Activated naive CD4-positive, alpha-beta T cell treated with Interleukin-2 at 50 U/mL for 16 hours (primary cell): Measurements from ENCODE around the gene RAD51B.

Experiments
- DNase-seq: peaks from one replicate; pipeline ENCODE4 v3.0.0-alpha.2; 2020

The RAD51B gene

DNA sequence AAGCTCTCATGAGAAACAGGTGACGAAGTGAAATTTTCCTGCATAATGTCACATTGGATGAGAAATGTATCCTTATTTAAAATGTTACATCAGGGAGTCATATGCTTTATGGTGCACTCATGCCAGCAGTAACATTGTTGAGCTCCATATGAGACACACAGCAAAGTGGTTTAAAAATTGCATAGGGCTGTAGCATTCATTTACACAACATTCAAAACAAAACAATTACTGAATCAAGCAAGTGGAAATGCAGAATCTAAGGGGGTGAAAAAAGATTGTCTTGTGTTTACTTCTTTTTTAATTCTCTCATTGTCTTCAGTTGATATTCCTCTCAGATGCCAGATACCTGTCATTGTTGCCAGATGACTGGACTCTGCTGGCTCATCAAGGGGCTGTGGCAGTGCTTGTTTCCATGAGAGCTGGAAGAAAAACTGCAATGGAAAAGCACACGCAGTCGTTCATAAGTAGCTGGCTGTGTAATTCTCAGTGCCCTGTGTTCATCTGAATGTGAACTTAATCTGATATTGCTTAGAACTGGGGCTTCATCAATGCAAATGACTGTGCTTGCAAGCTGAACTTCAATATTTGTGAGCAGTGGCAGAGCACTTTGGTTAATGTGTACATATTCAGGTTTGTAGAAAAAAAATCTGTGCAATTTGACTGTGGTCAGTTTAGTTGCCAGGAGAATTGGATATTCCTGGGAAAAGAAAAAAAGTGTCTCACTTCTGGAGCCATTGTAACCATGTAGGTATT lies 305.6 kb downstream of the RAD51B start:
- no peak for DNase-seq

DNA sequence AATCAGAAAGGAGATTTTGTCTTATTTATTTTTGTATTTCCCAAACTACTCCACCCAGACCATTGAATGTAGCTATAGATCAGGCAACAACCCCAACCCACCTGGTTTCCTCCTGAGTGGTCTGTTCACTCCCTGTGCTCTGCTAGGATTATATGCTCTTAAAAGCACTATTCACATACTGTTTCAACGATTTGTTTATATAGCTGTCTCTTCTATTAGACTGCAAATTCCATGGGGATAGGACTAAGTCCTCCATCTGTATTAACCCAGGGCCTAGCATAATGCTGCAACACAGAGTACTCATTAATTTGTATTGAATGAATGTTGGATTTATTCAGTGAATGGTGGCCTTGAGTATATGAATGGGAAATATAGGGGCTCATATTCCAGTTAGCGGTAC lies 307.6 kb downstream of the RAD51B start:
- no peak for DNase-seq

DNA sequence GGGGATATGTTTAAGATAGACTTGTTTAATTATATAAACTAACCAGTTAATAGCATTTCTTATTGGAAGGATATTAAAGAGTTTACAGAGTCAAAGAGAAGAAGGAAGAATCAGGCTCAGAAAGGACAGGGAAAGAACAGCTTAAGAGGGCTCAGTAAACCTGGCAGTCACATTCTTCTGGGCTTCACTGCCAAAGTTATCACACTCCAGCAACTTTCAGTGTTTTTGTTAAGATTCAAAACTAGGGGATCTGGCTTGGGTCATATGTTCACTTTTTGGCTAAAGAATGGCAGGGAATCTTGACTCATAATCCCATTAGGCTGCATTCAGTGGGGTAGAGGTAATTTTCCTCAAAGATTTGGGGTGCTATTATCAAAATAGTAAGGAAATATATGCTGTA lies 312.3 kb downstream of the RAD51B start:
- no peak for DNase-seq

DNA sequence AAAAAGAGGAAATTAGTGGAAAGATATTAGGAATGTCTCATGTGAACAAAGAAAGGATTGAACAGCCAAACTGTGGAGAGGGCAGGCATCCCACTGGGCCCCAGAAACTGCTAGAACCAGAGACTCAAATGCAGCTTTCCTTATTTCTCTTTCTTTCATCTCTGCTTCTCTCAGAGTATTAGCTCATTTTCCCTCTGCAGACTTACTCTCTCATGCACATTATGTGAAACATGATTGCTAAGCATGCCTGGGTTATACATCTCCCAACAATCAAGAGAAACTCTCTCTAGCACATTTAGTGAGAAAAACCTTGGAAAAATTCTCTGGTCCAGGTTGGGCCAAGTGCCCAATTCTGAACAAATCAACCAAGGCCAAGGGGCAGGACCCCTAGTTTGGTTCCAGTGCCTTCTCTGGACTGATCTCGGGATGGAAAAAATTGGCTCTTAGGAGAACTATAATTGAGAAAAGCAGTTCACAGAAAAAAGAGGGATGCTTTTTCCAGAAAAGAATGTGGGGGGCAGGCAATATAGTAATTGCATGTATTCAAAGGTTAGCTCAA lies 313.1 kb downstream of the RAD51B start:
- no peak for DNase-seq

DNA sequence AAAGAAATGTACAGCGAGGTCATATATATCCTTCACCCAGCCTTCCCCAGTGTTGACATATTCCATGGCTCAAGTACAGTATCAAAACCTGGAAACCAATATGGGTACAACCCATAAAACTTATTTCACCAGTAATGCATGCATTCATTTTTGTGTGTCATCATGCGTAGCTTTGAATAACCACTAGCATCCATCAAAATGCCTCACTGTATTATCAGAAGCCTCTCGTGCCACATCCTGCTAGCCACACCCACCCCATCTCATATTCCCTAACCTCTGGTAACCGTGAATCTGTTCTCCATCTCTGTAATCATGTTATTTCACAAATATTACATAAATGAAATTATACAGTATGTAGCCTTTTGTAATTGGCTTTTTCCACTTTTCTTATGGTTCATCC lies 314.3 kb downstream of the RAD51B start:
- DNase-seq, result no peak

DNA sequence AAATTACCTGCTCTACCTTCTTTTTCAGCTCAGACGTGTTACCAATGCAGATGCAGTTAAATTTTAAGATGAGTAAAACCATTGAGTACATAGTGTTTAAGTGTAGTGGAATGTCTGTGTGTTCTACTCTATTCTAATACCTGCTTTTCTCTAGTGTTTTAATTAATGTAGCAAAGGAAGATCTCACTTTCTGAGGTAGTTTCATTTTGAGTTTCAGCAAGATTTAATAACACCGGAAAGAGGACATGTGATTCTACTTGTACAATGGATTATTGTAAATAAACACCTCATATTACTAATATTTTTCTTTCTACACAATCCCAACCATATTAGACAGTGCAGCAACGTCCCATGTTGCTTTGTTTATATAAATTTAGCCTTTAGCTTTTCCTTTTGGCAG lies 315.4 kb downstream of the RAD51B start:
- DNase-seq, result no peak

DNA sequence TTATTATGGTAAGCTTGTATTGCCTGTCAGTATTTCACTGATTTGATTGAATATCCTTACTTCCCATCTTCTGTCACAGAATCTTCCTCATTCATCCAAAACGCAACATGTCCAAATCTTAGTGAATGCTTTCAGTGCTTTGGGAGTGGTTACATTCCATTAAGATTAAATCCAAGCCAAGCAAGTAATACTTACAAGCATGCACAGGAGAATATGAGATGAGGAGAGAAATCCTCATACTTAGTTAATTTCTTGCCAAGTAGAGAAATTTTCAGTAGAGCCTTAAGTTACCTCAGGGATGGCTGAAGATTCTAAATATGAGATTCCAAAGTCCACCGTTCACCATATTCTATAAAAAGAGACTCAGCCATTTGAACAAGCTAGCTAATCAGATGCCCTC lies 316.0 kb downstream of the RAD51B start:
- DNase-seq, result no peak

DNA sequence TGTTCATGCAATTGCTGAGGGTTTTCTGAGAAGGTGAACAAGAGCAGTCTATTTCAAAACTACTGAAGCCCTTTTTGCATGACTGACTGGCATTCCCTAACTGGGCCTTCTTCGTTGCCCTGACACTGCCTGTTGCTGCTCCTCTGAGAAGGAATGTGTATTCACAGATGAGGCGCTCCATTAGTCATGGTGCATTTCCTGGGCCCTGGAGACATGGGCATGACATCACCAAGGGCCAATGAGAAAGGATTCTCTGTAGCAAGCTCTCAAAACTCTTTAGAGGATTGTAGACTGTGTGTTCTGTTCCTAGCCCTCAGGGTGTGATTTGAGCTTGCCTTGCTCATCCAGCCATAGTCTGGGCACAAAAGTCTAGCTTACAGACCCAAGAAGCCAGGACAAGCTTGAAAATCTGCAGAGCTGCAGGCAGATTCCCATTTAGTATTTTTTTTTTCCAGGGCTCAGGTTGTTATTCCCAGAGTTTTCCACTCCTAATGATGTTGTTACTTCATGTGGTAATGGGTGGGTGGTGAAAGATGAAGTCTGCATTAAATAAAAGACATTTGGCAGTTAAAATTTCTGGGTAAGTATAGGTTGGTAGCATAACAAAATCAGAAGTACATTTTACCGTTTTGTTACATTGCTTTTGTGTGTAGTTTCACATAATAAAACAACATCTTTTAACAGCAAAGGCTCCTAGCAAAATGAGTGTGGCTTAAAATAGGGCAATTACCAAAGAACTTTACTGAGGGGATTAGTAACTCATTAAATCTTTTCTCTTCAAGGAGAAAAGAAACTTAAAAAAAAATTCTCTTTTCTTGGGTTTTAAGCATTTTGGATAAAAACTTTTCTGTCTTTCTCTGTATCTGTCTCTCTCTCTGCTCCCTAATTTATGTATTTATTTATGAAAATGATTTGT lies 318.4 kb downstream of the RAD51B start:
- no peak for DNase-seq

DNA sequence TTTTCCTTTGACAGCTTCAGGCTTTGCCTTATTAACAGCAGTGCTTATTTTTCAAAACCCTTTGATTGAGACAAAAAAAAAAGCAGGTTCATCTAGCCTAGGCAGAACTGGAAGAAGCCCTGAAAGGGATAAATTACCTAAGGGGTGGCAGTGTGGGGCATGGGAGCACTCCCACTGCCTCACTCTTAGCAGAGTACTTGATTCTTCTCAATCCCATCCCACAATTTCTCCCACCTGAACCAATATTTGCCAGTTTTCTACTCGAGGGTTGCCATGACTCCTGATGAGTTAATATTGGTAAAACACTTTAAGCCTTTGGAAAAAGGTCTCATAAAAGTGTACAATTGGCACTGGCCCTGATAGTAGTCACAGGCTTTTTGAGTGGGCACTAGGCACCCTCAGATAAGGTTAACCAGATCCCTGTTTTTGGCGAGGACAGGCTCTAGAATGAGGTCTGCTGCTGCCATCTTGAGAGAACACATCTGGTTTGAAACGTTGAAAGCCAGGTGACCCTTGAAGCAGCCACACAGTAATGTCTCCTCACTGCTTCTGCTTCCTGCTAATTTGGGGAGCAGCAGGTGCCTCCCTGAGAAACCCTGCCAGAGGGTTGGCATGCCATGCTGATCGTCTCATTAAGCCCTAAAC lies 320.0 kb downstream of the RAD51B start:
- no peak for DNase-seq

DNA sequence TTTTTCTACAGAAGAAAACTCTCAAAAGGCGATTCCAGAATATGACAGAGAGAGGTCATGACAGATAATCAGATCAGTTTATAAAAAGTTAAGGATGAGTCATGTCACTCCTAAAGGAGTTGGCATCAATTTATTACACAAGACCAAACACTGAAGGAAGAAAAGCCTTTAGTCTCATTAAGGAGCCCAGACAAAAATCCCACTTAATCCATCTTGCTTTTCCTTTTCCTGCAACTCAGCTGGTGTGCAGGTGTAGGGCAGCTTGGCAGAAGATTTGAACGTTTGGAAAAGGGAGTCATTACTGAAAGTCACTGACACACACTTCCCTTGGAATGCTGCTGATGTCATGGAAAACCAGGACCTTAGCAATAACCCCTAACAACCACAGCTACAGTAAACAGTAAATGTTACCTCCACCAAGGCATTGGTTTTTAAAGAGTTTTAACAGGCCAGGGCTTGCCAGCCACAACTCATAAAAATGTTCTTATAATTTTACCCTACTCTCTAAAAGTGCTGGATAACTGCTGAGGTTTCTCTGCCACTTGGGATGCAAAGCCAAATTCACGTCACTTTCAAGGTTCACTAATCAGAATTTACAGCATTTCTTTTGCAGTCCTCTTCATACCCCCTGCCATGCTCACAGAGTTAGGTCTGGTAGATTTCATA lies 320.6 kb downstream of the RAD51B start:
- no peak for DNase-seq

DNA sequence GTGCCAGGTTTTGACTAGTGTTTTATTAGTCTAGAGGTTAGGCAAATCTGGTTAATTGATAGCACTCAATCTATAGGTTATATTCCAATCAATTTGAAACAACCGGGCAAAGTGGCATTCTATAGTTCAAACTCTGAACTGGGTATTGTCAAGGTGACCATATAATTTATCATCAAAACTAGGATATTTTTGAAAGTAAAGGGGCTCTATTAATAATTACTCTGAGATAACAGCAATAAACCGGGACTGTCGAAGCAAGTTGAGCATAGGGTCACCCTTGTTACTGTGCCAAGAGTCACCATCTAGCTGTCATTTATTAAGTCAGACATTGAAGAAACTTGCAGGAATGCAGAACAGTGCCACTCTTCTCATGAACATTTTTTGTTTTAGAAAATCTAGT lies 321.2 kb downstream of the RAD51B start:
- DNase-seq, result no peak

DNA sequence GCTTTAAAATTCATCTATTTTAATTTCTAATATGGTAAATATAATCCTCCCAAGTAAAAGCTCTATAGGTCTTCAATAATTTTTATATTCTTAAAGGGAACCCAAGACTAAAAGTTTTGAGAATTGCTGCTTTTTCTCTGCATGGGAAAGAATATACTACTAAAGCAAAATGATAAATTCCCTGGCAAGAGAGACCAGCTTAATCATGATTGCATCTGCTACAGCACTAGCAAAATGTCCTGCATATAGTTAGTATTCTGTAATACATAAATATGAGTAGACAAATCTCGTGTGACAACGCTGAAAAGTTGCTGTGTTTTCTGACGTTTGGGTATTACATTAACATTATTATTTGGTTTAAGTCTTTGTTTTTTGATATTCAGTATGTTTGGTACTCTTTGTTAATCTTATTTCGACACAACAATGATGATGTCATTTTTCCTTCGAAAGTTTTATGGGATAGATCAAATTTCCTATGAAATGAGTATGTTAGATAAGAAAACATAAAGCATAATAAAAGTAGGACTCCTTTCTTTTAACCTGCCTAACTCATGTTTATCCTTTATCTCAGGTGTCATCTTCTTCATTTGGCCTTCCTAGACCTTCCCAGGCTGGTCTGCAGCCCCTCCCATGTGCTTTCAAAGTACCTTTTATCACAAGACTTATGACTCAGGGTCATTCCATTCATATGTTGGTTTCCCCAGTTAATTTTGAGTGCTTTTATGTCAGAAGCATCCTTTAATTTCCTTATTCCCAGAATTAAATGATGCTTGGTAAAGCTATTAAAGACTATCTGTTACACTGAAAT lies 321.9 kb downstream of the RAD51B start:
- no peak for DNase-seq

DNA sequence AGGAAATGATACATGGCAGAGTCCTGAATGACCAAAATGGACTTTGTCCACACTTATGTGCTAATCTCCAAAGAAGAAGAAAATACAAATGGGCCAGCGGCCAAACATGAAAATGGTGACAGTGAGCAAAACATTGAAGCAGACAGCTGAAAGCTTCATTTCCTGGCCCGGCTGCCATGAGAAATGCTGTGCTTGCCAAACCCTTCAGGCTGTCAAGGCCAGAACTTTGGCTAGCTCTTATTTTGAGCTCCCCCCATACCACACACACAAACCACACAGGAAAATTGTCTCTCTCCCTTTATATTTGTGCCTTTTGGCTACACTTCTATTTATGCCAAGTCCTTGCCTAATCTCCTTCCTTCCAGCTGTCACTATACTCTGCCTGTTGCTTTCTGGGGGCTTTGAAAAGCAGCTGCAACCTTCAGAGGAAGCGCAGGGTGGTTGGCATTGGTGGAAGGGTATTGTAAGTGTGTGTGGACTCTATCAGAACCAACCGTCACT lies 323.8 kb downstream of the RAD51B start:
- no peak for DNase-seq

DNA sequence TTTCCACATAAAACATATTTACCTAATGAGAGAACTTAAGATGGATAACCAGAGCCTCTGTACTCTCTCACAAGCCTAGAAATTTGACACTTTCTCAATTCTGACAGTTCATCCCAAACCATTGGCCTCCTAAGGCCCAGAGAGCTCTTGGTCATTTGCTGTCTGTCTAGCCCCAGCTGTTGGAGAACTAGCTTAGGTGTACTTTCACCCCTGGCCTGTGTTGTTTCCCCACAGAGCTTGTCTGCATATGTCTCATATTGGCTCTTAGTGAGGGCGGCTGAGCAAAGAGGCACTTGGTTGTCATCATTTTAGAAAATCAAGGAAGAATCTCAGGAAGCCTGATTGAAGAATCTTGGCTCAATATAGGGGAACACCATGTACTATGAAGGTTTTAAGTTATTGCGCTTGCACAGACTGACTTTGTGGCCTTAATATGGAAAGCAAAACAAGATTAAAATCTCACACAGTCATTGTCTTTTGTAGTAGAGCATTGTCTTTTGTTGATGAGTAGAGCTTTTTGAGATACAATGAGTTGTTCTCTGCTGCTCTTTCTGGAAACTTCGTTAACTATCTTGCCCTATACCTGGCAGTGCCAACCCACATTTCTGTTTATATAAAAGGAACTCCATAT lies 324.6 kb downstream of the RAD51B start:
- no peak for DNase-seq

DNA sequence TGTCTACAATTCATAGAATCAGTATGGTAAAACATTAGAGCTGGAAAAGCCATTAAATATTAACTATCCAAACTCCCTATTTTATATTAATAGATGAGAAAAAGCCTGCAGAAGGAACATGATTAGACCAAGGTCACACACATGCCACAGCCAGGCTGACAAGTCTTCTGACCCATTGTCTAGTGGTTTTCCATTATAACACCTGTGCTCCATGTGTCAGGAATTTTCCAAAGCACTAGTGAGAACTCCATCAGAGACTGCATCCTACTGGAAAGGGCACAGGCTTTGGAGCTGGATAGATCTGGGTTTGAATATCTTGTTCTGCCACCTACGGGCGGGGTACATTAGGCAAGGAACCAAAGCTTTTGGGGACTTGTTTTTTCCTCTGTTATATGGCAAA lies 325.5 kb downstream of the RAD51B start:
- DNase-seq, result no peak

DNA sequence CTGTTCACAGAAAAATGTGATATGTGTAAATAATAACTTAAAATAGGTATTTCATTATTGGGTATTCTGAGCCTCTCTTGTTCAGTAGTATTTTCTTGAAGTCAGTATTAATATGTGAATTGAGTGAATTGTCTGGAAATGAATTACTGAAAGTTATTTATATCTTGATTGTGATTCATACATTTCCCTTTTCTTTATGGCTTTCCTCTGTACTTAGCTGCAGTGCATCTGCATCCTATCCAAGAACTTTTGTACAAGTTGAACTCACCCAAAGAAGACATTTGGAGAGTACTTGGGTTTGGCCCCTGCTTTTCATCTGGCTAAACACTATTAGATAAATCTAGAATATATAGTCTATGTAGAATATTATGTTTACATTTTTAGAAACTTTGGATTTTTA lies 326.0 kb downstream of the RAD51B start:
- no peak for DNase-seq

DNA sequence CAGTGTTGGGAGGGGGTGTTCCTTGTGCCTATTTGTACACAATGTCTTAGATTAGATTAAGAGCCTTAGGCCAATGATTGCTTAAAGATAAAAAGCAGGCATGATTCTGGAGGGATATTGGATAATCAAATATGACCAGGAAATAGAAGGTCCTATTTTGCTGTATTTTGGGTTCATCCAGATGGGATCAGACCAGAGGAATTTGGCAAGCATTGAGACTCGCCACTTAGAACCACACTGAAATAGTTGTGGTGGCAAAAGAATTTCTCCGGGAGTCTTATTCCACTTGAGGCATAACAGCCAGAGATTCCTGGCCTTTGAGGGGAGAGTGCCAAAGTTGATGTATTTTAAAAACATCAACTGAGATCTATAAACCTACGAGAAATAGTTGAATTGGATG lies 327.2 kb downstream of the RAD51B start:
- no peak for DNase-seq

DNA sequence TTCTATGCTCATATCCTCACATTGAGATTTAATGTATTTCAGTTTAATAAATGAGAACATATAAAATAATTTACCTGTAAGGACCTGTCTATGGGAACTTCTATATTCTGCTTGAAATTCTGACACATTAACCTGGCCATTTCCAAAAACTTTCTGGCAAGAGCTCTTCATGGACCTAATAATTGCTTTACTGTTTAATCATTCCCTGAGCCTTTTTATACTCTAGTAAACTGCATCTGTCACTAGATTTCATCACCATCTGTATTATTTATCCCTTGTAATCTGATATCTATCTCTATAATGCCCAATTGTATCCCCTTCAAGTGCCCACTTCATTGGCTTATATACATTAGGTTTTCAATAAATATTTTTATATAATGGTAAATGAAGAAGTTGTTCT lies 327.7 kb downstream of the RAD51B start:
- no peak for DNase-seq

DNA sequence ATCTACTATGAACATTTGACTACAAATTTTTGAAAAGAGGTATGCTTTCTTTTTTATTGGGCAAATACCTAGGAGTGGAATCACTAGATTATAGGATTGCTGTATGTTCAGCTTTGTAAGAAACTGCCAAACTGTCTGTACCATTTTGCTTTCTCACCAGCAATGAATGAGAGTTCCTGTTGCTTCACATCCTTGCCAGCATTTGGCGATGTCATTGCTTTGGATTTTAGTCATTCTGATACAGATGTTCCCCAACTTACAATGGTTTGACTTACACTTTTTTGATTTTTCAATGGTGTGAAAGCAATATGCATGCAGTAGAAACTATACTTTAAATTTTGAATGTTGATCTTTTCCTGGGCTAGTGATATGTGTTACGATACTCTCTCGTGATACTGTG lies 328.7 kb downstream of the RAD51B start:
- DNase-seq, result no peak

DNA sequence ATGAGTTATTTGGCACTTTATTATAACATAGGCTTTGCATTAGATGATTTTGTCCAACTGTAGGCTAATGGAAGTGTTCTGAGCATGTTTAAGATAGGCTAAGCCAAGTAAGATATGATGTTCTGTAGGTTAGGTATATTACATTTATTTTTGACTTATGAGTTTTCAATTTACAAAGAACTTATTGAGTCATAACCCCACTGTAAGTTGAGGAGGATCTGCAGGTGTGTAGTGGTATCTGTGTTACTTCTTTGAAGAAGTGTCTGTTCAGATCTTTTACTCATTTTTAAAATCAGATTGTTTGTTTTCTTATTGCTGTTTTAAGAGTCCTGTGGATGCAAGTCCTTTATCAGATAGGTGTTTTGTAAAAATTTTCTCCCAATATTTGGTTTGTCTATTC lies 329.2 kb downstream of the RAD51B start:
- no peak for DNase-seq

DNA sequence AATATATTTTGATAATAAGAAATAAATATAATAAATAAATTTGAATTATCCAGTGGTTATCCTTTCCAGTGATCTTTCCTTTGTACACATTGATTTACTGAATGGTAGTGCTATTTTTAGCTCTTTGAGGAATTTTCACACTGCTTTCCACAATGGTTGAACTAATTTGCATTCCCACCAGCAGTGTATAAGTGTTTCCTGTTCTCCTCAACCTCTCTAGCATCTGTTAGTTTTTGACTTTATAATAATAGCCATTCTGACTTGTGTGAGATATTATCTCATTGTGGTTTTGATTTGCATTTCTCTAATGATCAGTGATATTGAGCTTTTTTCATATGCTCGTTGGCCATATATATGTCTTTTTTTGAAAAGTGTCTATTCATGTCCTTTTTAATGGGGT lies 333.7 kb downstream of the RAD51B start:
- DNase-seq, result no peak
